ENCODE data around the gene MIEF1.

The MIEF1 gene

GRCh38 chr22:39487826-39488520 lies 14.1 kb upstream of the MIEF1 start:
- TF ChIP-seq CTCF (IDR thresholded peaks at IDR 0.05) = no peak
- H3K4me1 ChIP-seq = no peaks in the 10 kb centered on the region

GRCh38 chr22:39488563-39489083 lies 13.5 kb upstream of the MIEF1 start:
- Histone ChIP-seq H2AFZ (no peak overlapping the region), H3K4me1 (no peaks in the 10 kb centered on the region), H3K27ac (no peak overlapping the region), H3K36me3 (ENCODE audit: control insufficient read depth, insufficient read depth, low read length) (no peaks in the 10 kb centered on the region), H3K27me3 (ENCODE audit: control insufficient read depth, insufficient read depth, low read length) (no peaks in the 10 kb centered on the region), H3K9me3 (ENCODE audit: control insufficient read depth, low read length) (no peaks in the 10 kb centered on the region), H3K9ac (no peak overlapping the region), H3K4me3 (ENCODE audit: low read depth, low read length) (no peak overlapping the region), H3K4me2 (ENCODE audit: low read length) (no peak overlapping the region), H3K79me2 (no peaks in the 10 kb centered on the region)
- TF ChIP-seq CTCF (IDR thresholded peaks at IDR 0.05) = no peak

More at GRCh38 chr22:39487826-39488520, 14.1 kb upstream of the MIEF1 start:
- Histone ChIP-seq H3K27me3 (ENCODE audit: control insufficient read depth, insufficient read depth, low read length) (no peaks in the 10 kb centered on the region), H3K27ac (no peak overlapping the region), H3K4me2 (ENCODE audit: low read length) (no peak overlapping the region), H3K36me3 (ENCODE audit: control insufficient read depth, insufficient read depth, low read length) (no peaks in the 10 kb centered on the region), H3K79me2 (no peaks in the 10 kb centered on the region), H2AFZ (no peak overlapping the region), H3K4me3 (ENCODE audit: low read depth, low read length) (no peak overlapping the region), H3K9me3 (ENCODE audit: control insufficient read depth, low read length) (no peaks in the 10 kb centered on the region), H3K9ac (no peak overlapping the region)

DNA sequence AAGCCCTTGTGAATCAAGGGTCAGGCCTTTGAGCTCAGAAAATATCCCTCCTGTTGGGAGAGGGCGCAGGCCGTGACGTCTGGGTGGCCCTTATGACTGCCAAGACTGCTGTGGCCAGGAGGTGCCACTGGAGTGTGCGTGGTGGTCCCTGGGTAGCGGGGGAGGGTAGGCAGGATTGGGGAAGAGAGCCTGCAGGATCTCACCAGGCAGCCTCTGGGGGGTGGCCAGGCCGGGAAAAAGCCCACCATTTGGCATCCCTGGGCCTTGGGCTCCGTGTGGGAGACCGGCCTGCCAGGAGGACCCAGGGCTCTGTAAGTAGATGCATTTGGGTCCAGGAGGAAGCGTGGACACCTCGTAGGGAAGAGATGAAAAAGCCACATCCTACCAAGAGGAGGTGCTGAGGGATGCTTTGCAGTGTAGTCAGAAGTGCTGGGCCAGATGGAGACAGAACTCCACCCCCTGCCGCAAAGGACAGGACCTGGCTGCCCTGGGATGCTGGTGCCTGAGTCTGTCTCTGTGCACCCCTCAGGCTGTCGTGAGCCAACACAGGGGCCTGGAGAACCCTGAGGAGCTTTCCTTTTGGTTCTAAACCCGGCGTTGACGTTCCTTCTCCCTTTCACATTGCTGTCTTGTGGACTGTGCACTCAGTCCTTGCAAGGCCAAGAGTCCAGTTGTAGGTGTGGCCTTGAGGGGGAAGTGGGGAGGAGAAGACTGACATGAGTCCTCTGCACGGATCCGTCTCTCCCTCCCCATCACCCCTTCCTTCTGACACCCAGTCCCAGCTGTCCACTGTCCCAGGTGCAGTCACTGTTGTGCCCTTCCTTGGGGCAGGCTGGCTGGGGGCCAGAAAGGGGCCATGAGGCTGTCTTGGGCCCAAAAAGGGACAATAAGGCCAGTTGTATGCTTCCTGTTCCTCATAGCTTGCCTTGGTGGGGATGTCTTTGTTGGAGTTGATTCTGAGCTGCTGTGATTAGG lies 12.7 kb upstream of the MIEF1 start:
- no peak overlapping the region for H3K27ac ChIP-seq
- no peak for TF ChIP-seq CTCF (IDR thresholded peaks at IDR 0.05)
- no peaks in the 10 kb centered on the region for H3K9me3 ChIP-seq (ENCODE audit: control insufficient read depth, low read length)
- no peaks in the 10 kb centered on the region for H3K36me3 ChIP-seq (ENCODE audit: control insufficient read depth, insufficient read depth, low read length)
- H3K79me2 ChIP-seq = no peaks in the 10 kb centered on the region
- H3K9ac ChIP-seq = no peak overlapping the region
- no peak overlapping the region for H3K4me2 ChIP-seq (ENCODE audit: low read length)
- no peaks in the 10 kb centered on the region for H3K27me3 ChIP-seq (ENCODE audit: control insufficient read depth, insufficient read depth, low read length)
- no peaks in the 10 kb centered on the region for H3K4me1 ChIP-seq
- H2AFZ ChIP-seq = peak overlapping the region; percentile 57
- H3K4me3 ChIP-seq (ENCODE audit: low read depth, low read length) = no peak overlapping the region

GRCh38 chr22:39490135-39490798 lies 11.8 kb upstream of the MIEF1 start:
- H3K27ac ChIP-seq = no peak overlapping the region
- H3K36me3 ChIP-seq (ENCODE audit: control insufficient read depth, insufficient read depth, low read length) = no peaks in the 10 kb centered on the region
- no peak overlapping the region for H3K9ac ChIP-seq
- no peaks in the 10 kb centered on the region for H3K9me3 ChIP-seq (ENCODE audit: control insufficient read depth, low read length)
- H3K4me1 ChIP-seq = no peaks in the 10 kb centered on the region
- H2AFZ ChIP-seq = peak overlapping the region; percentile 57
- no peak overlapping the region for H3K4me3 ChIP-seq (ENCODE audit: low read depth, low read length)
- H3K4me2 ChIP-seq (ENCODE audit: low read length) = no peak overlapping the region
- H3K79me2 ChIP-seq = no peaks in the 10 kb centered on the region
- TF ChIP-seq CTCF (IDR thresholded peaks at IDR 0.05) = no peak
- H3K27me3 ChIP-seq (ENCODE audit: control insufficient read depth, insufficient read depth, low read length) = no peaks in the 10 kb centered on the region

Data from parathyroid adenoma (tissue), 2 donors.